ENCODE data around the gene DUSP16.

Gene DUSP16

GRCh38 chr12:12469386-12469785, 93.3 kb downstream of the DUSP16 start:
- no peak for DNase-seq (ENCODE audit: low read depth in 2 of 2)

- DNase-seq (ENCODE audit: low read depth in 2 of 2) = no peak
Measured at GRCh38 chr12:12468575-12468974, 94.1 kb downstream of the DUSP16 start.

DNA sequence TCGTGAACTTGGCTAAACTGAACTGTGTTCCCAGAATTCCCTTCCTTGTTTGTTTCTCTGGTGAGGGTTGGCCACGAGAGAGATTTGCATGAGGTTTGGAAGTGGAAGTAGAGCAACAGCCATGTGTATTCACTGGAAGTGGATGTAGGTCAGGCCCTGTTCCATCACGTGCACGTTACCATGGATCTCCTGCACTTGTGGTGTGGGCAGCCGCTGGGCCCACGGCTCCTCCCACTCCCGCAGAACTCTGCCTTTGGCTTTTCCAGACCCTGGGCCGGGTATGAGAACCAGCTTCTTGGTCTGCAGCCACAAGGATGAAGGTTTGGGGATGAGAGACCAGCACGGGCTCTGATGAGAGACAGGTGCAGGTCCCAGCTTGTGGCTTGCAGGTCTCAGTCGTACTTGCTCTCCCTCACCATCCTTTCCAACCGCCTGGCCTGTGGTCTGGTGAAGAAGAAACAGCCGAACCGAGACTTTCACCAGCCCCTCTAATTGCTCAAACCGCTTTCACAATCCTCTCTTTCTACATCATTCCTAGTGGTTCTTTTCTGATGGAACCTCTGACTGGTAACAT, 94.9 kb downstream of the DUSP16 start:
- no peak for DNase-seq (ENCODE audit: low read depth in 2 of 2)

- DNase-seq (ENCODE audit: low read depth in 2 of 2) = no peak
Measured at GRCh38 chr12:12467264-12467663, 95.4 kb downstream of the DUSP16 start.

- DNase-seq (ENCODE audit: low read depth in 2 of 2) = no peak
Measured at GRCh38 chr12:12466157-12466556, 96.5 kb downstream of the DUSP16 start.

DNA sequence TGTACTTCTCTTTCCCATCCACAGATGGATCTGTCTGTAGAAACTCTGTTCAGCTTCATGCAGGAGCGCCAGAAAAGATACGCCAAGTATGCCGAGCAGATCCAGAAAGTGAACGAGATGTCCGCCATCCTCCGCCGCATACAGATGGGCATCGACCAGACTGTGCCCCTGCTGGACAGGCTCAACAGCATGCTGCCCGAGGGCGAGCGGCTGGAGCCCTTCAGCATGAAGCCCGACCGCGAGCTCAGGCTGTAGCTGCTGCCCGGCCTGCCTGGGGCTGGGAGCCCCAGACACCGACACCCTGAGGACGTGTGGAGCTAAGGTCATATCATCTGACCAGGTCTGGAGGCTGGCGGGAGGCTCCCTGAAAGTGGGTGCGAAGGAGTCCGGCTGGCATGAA, 97.1 kb downstream of the DUSP16 start:
- no peak for DNase-seq (ENCODE audit: low read depth in 2 of 2)

- DNase-seq (ENCODE audit: low read depth in 2 of 2) = no peak
Measured at GRCh38 chr12:12461923-12462315, 100.7 kb downstream of the DUSP16 start.

DNA sequence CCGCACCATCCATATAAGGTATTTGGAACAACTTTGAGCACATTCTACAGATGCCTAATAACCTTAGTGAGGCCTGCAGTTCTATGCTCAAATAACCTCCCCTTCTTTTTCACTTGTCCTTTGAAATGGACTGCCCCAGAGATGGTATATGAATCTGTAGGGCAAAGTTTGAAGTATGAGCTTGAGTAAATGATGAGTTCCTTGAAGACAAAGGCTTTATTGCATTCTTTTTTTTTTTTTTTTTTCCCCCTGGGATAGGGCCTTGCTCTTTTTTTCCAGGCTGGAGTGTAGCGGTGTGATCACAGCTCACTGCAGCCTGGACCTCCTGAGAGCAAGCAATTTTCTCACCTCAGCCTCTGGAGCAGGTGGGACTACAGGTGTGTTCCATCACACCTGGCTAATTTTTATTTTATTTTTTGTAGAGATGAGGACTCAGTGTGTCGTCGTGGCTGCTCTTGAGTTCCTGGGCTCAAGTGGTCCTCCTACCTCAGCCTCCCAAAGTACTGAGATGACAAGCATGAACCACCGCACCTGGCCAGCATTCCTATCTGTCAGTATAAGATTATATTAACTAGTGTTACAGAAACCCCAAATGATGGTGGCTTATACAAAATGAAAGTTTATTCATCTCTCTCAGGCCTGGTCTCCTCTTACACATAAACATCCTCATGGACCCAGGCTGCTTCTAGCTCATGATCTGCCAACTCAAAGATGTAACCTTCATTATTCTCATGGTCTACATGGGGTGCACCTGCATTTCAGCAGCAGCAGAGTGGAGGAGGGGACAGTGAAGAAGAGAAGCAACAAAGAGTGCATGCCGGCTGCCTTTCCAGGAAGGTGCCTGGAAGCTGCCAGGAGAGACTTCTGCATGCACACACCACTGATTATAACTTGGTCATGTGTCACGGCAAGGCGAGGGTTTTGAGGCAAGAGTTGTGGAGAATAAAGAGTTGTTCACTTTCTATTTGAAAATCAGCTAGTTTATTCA, 101.4 kb downstream of the DUSP16 start:
- DNase-seq (ENCODE audit: low read depth in 2 of 2) = no peak

- peak; percentile 62 to 64 for DNase-seq (ENCODE audit: low read depth in 2 of 2)
Measured at GRCh38 chr12:12456637-12457036, 106.0 kb downstream of the DUSP16 start.

- DNase-seq (ENCODE audit: low read depth in 2 of 2) = no peak
Measured at GRCh38 chr12:12454315-12454714, 108.3 kb downstream of the DUSP16 start.

- no peak for DNase-seq (ENCODE audit: low read depth in 2 of 2)
Measured at GRCh38 chr12:12453635-12454034, 109.0 kb downstream of the DUSP16 start.

- no peak for DNase-seq (ENCODE audit: low read depth in 2 of 2)
Measured at GRCh38 chr12:12452326-12452902, 110.2 kb downstream of the DUSP16 start.

DNA sequence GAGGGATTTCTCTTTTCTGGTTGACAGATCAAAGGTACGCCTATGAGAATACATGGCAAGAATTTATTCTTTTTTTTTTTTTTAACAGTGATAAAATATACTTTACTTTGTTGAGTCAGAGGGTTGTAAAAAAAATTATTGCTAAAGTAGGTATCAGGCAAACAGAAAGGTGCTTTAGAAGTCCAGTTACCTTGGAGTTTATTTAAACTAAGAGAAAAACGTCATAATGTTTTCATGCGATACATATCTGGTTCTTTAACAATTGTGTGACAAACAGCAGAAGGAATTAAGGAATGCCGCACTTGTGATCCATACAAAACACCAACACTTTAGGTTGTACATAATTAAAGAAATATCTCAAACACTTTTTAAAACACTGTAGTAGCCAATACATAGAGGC, 111.6 kb downstream of the DUSP16 start:
- DNase-seq (ENCODE audit: low read depth in 2 of 2) = no peak

DNA sequence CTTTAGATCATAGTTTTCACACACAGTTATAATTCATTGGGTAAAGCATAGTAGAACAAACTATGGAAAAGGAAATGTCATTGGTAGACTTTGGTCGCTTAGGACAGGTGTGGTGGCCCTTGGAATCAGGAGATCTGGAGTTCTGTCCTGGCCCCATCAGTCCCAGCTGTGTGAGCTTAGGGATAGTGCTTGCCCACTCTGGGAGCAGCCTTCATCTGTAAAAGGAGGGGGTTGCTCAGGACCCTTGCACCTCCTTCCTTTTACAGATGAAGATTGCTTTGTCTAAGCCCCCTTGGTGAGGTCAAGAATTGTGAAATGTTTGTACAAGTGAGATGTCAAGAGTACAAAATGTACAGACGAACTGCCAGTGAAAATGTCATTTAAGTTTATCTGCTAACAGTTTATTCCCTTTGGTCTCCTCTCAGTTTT, 112.6 kb downstream of the DUSP16 start:
- no peak for DNase-seq (ENCODE audit: low read depth in 2 of 2)

GRCh38 chr12:12449533-12450025, 113.1 kb downstream of the DUSP16 start:
- no peak for DNase-seq (ENCODE audit: low read depth in 2 of 2)

DNA sequence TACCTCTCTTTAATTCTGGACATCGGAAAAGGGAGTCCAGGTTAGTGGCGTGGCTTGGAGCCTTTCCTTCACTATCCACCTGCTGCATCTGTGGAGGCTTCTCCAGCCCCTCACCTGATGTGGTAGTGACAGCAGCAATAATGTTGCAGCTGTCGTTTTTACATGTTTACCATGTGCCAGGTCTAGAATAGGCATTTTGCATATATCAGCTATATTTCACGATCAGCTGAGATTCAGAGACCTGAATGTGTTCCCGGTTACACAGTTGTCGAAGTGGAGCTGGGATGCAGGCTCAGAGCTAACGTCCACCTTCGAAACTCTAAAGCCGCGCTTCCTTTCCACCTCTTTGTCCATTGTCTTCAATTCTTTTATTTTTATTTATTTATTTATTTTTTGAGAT, 114.8 kb downstream of the DUSP16 start:
- no peak for DNase-seq (ENCODE audit: low read depth in 2 of 2)

DNA sequence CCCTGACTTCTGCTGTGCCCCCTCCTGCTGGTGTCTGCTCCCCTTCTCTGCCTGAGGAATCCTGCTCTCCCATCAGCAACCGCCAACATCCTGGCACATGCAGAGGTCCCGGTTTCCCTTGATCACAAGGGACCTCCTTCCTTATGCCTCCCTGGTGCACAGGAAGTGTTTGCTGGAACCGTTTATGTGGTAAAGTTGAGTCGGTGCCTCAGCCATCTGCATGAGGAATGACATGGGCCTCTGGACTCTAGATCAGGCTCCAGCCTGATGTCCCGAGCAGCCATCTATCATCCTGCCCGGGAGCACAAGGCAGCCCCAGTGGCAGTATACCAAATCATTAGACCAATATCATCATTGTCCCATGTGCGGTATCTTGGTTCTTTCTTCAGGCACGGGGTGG, 115.4 kb downstream of the DUSP16 start:
- no peak for DNase-seq (ENCODE audit: low read depth in 2 of 2)

DNA sequence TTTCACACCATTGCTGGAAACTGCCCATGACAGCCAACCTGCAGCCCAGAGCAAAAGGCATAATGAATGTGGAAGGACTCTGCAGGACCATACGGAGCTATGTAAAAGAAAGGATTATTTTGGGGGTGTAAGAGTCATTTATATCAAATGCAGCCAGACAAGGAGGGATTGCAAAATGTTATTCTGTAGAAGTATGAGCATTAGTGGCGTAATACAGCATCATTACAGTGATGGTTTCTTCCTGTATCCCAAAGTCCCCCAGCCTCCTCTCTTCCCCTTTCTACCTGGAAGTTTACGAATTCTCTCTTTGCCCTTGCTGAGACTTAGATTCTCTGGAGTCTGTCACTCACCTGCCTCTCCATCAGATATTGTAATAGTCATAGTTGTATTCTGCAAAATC, 115.9 kb downstream of the DUSP16 start:
- DNase-seq (ENCODE audit: low read depth in 2 of 2) = no peak

DNA sequence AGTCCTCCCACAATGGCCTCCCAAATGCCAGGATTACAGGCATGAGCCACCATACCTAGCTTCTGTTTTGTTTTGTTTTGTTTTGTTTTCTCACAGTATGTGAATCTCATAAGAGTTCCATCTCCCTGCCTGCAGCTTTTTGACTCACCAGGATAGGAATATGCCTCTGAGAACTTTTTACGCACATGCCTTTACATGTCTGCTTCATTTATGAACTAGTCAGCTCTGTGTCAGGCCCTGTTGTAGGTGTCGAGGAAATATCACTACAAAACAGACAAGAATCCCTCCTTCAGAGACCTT, 116.8 kb downstream of the DUSP16 start:
- DNase-seq (ENCODE audit: low read depth in 2 of 2) = no peak

- no peak for DNase-seq (ENCODE audit: low read depth in 2 of 2)
Measured at GRCh38 chr12:12445165-12445881, 117.3 kb downstream of the DUSP16 start.

GRCh38 chr12:12443431-12443878, 119.2 kb downstream of the DUSP16 start:
- no peak for DNase-seq (ENCODE audit: low read depth in 2 of 2)

GRCh38 chr12:12442548-12443071, 120.1 kb downstream of the DUSP16 start:
- no peak for DNase-seq (ENCODE audit: low read depth in 2 of 2)
